ENCODE measurements around the gene ABCA4. TPM values are rescaled to one million over a fixed set of nuclear protein-coding genes. Genes with fewer than 3 reads are reported as not detected.
A peak's percentile ranks its signal among the peaks of the same experiment; 100 is the strongest.

Gene ABCA4
- total RNA-seq, 6 experiments from 2014 or later, result 0.49 to 0.99 (median 0.75) TPM

DNA sequence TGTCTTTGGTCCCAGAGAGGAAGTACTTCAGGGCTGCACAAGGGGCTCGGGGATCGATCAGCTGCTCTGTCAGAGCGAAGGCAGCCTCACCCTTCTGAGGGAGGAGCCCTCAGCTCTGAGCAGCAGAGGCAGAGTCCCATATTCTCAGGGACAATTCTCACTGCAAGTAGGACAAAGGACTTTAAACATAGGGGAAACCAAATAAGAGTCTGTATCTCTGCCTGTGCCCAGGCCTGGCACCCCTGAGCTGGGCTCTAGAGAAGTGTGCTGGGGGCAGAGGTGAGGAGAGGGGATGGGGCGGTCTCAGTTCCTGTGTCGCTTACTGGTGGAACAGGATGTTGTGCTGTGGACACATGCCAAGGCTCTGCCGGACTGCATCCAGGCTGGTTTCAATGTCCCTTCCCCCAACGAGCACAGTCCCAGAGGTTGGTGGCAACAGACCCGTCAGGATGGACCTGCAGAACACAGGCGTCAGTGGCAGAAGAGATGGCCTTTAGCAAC, 76.6 kb downstream of the ABCA4 start:
- TF ChIP-seq POLR2A (IDR thresholded peaks at IDR 0.05), result no peak
- TF ChIP-seq, protein P1, sequence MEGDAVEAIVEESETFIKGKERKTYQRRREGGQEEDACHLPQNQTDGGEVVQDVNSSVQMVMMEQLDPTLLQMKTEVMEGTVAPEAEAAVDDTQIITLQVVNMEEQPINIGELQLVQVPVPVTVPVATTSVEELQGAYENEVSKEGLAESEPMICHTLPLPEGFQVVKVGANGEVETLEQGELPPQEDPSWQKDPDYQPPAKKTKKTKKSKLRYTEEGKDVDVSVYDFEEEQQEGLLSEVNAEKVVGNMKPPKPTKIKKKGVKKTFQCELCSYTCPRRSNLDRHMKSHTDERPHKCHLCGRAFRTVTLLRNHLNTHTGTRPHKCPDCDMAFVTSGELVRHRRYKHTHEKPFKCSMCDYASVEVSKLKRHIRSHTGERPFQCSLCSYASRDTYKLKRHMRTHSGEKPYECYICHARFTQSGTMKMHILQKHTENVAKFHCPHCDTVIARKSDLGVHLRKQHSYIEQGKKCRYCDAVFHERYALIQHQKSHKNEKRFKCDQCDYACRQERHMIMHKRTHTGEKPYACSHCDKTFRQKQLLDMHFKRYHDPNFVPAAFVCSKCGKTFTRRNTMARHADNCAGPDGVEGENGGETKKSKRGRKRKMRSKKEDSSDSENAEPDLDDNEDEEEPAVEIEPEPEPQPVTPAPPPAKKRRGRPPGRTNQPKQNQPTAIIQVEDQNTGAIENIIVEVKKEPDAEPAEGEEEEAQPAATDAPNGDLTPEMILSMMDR (IDR thresholded peaks at IDR 0.05), result no peak
- Histone ChIP-seq H3K27me3 (no peaks in the 10 kb centered on the region), H3K36me3 (no peaks in the 10 kb centered on the region), H3K9me3 (no peaks in the 10 kb centered on the region), H3K4me1 (peaks cover 0 to 4% (median 0%) of the 10 kb centered on the region in 4 donors), H3K27ac (peak overlapping the region; percentile 15 to 60 (median 21)), H3K4me3 (no peak overlapping the region)
- DNase-seq (peak; percentile 66 to 68 (median 67)), ATAC-seq (peak; percentile 50 to 67 (median 58))
- 33% methylated on average over 7 of the region's 9 CpGs for WGBS (ENCODE audit: insufficient coverage, low coverage, low lambda C conversion rate, missing lambda C conversion rate)
- intact Hi-C loops (cut with DNase I), result no loop called here

DNA sequence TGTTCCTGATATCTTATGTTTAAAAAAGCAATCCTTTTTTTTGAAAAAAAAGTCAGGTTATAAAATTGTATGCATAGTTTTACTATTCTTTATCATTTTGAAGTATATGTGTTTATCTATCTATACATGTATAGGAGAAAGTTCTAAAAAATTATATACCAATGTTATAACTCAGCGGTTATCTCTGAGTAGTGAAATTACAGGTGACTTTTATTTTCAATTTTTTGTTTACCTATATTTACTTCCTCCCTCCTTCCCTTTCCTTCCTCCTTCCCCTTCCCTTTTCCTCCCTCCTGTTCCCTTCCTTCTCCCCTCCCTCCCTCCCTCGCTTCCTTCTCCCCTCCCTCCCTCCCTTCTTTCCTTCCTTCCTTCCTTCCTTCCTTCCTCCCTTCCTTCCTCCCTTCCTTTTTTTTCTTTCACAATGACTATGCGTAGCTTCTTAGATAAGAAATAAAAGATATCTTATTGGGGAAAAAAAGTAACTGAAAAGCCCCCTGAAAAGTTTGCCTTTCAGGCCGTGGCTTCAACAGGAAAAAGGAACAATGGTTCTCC, 77.1 kb downstream of the ABCA4 start:
- TF ChIP-seq POLR2A (IDR thresholded peaks at IDR 0.05), result no peak
- TF ChIP-seq, protein P1 (IDR thresholded peaks at IDR 0.05), result no peak
- Histone ChIP-seq H3K4me1 (peaks cover 0 to 4% (median 0%) of the 10 kb centered on the region in 4 donors), H3K27ac (peak overlapping the region; percentile 15 to 60 (median 21)), H3K36me3 (no peaks in the 10 kb centered on the region), H3K4me3 (no peak overlapping the region), H3K9me3 (no peaks in the 10 kb centered on the region), H3K27me3 (no peaks in the 10 kb centered on the region)
- no peak for ATAC-seq
- intact Hi-C loops (cut with DNase I), result no loop called here
- 71% methylated on average over 3 of the region's 4 CpGs for WGBS (ENCODE audit: insufficient coverage, low coverage, low lambda C conversion rate, missing lambda C conversion rate)
- no peak for DNase-seq

GRCh38 chr1:94042388-94042787, 78.6 kb downstream of the ABCA4 start:
- WGBS (ENCODE audit: insufficient coverage, low coverage, low lambda C conversion rate, missing lambda C conversion rate), result no CpG with 5 or more reads among the region's 1 CpG
- intact Hi-C loops (cut with DNase I), result no loop called here
- H3K4me1 ChIP-seq, result peaks cover 0 to 4% (median 0%) of the 10 kb centered on the region in 4 donors

DNA sequence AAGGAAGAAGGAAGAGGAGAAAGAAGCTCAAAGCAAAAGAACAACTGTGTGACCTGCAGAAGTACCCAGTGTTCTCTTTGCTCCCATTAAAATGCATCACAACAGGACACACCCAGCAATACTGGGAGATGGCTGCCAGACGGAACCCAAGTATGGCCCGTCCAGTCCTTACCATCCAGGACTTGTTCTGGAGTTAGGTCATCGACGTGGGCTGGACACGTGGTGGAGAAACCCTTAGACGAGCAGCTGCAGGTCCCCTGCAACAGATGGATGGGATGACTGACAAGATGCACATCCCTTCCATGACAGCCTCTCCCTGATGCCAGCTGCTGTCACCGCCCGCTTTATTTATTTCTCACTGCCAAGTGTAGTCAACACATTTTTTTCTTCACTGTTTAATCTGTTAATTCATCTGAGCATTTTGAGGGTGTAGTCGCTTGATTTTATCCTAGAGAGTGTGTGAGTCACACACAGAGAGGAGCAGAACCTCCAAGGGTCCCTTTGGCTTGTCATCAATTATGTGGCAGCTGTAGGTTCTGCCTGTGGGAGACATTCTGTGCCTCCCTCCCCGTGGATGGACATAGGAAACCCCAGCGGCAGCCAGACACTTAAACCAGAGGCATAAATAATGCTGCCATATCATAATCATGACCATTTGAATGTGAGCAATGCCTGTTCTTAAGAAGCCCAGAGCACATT, 80.9 kb downstream of the ABCA4 start:
- Histone ChIP-seq H3K27ac (no peak overlapping the region), H3K27me3 (no peaks in the 10 kb centered on the region), H3K4me3 (no peak overlapping the region), H3K4me1 (no peaks in the 10 kb centered on the region), H3K9me3 (no peaks in the 10 kb centered on the region), H3K36me3 (no peaks in the 10 kb centered on the region)
- ATAC-seq (no peak), DNase-seq (no peak)
- no peak for TF ChIP-seq POLR2A (IDR thresholded peaks at IDR 0.05)
- TF ChIP-seq, protein P1 (IDR thresholded peaks at IDR 0.05), result no peak
- intact Hi-C loops (cut with DNase I), result no loop called here
- WGBS (ENCODE audit: insufficient coverage, low coverage, low lambda C conversion rate, missing lambda C conversion rate), result 75% methylated on average over 5 of the region's 11 CpGs

More at GRCh38 chr1:94042388-94042787, 78.6 kb downstream of the ABCA4 start:
- H3K9me3 ChIP-seq, result no peaks in the 10 kb centered on the region
- DNase-seq, result no peak
- ATAC-seq, result no peak
- H3K27me3 ChIP-seq, result no peaks in the 10 kb centered on the region
- H3K4me3 ChIP-seq, result no peak overlapping the region
- TF ChIP-seq POLR2A (IDR thresholded peaks at IDR 0.05), result no peak
- TF ChIP-seq, protein P1 (IDR thresholded peaks at IDR 0.05), result no peak
- H3K27ac ChIP-seq, result no peak overlapping the region
- no peaks in the 10 kb centered on the region for H3K36me3 ChIP-seq

Data from right lobe of liver (tissue), 6 donors.